NCI-H2227 (cell line): ENCODE data around the gene SLC8A1.
A peak's percentile ranks its signal among the peaks of the same experiment; 100 is the strongest.
"Not testable (repeated sequence)": the region's sequence is repeated elsewhere in the genome, so short reads cannot be mapped to it uniquely, and the experiment has no call there.

Experiments used
- DNase-seq: peaks from one replicate; lab custom pipeline; 2025; ENCODE audit not compliant: unreplicated experiment; lab: John Stamatoyannopoulos, UW

Gene SLC8A1

GRCh38 chr2:40093021-40093675 is 358.7 kb downstream of the SLC8A1 start:
- peak; percentile 18 for DNase-seq

GRCh38 chr2:40090044-40090443 is 361.8 kb downstream of the SLC8A1 start:
- DNase-seq = no peak

- DNase-seq = no peak
Observed at GRCh38 chr2:40087927-40088326, 364.0 kb downstream of the SLC8A1 start.

- DNase-seq = no peak
Observed at GRCh38 chr2:40087434-40087833, 364.5 kb downstream of the SLC8A1 start.

GRCh38 chr2:40085786-40086185 is 366.1 kb downstream of the SLC8A1 start:
- no peak for DNase-seq

- not testable (repeated sequence) for DNase-seq
Observed at GRCh38 chr2:40073336-40073735, 378.6 kb downstream of the SLC8A1 start.

- no peak for DNase-seq
Observed at GRCh38 chr2:40072442-40073232, 379.3 kb downstream of the SLC8A1 start.

- DNase-seq = peak; percentile 86
Observed at GRCh38 chr2:40062381-40062780, 389.5 kb downstream of the SLC8A1 start.

- DNase-seq = no peak
Observed at GRCh38 chr2:40049781-40050180, 402.1 kb downstream of the SLC8A1 start.

- no peak for DNase-seq
Observed at GRCh38 chr2:40048506-40048905, 403.4 kb downstream of the SLC8A1 start.

- no peak for DNase-seq
Observed at GRCh38 chr2:40047406-40047805, 404.5 kb downstream of the SLC8A1 start.
